ENCODE results near the gene DIS3. TPM values are rescaled to one million over a fixed set of nuclear protein-coding genes. Genes with fewer than 3 reads are reported as not detected.

The DIS3 gene
- total RNA-seq, 3 donors from 2014 or later: 18.5 to 22.2 (median 20.8) TPM

Other genes with a start within 250 kb of the DIS3 start
- gene MZT1, start 54.3 kb downstream of the DIS3 start, total RNA-seq: 1 to 10 TPM; 3.0 to 7.8 (median 5.7) TPM
- gene BORA, start 54.0 kb downstream of the DIS3 start, total RNA-seq: 10 to 100 TPM in 1 of 3 donors, 1 to 10 TPM in 2; 4.3 to 10.7 (median 7.6) TPM
- 10 to 100 TPM; 18.5 to 24.6 (median 20.4) TPM for gene PIBF1, start 233 bp upstream of the DIS3 start, total RNA-seq

Measured in mucosa of descending colon (tissue), 3 donors.